HG02884 (cell line): ENCODE data around the gene IPCEF1.

Source experiments
- ATAC-seq: cut with Tn5 transposase; IDR thresholded peaks from one replicate; pipeline ENCODE4 v1.9.1; 2021; ENCODE audit warnings: mild to moderate bottlenecking, moderate library complexity; ENCODE audit not compliant: unreplicated experiment

The IPCEF1 gene

GRCh38 chr6:154356690-154357089 is at the start of gene IPCEF1:
Gene IPCEF1 (minus strand): TSS chr6:154356803. CDS start chr6:154265947, 90,856 bp downstream.
- no peak for ATAC-seq

GRCh38 chr6:154406301-154406700 is 49.7 kb upstream of the IPCEF1 start:
- ATAC-seq: no peak

DNA sequence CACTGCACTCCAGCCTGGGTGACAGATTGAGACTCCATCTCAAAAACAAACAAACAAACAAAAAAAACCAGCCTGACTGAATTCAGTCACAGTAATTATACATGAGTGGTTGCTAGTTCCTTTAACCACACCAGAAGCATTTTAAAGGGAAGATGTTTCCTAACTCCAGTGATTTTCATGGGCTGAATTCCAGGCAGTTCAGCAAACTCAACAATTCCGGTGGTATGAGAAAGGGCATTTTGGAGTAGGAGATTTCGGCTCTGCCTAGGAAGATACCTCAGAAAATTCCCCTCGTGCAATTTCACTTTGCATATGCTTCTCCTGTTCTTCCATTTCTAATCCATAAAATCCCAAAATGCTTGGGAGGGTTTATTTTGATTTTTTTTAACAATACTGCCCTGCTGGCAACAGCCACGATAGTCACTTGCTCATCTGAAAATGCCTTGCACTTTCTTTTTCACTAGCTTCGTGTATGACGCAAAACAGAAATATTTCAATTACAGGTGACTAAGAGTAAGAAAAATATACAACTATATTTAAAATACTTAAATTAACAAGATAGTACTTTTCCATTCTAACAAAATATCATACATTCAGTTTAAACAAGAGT is 48.3 kb upstream of the IPCEF1 start:
- ATAC-seq: no peak

- ATAC-seq: no peak
These were observed 47.2 kb upstream of the IPCEF1 start for GRCh38 chr6:154403788-154404187.

DNA sequence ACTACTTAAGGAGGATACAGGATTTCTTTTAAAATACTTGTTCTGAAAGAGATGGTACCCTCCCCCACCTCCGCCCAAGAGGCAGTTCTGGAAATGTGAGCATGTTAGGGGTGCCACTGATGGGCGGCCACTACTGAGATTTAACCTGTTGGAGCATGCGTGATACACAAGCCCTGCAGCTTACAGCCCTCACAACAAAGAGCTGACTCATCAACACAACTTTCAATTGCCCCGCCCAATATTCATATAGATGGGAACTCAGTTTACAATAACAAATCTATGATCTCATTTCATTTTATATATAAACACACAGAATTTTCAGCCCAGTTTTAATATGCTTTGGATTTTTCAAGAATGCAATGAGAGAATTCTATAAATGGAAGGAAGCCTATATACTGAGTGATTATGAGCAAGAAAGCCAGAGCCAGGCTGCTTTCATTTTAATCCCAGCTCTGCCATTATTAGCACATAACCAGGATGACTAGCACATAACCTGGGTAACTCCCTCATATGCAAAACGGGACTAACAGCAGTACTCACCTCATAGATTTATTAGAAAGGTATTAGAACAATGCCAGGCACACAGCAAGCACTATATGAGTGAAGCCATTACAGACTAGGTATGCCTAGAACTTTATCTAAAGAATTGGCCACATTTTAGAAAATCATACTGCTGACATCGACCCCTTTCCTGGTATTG is 45.6 kb upstream of the IPCEF1 start:
- ATAC-seq: no peak

DNA sequence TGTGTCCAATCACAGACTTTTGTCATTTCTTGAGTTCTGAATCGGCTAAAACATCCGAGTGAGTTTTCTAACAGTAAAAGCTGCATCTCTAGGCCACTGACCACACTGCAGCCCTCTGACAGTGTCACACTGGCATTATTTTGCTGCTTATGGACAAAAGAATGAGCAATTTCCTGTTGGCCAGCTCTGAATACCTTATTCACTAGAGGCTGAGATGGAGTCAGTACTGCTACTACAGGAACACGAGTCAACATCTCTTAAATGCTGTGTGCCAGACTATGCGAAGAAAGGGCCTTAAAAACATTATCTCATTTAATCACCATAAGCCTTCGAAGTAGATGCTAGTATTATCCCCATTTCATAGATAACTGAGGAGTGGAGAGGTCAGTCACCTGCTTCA is 42.5 kb upstream of the IPCEF1 start:
- no peak for ATAC-seq

DNA sequence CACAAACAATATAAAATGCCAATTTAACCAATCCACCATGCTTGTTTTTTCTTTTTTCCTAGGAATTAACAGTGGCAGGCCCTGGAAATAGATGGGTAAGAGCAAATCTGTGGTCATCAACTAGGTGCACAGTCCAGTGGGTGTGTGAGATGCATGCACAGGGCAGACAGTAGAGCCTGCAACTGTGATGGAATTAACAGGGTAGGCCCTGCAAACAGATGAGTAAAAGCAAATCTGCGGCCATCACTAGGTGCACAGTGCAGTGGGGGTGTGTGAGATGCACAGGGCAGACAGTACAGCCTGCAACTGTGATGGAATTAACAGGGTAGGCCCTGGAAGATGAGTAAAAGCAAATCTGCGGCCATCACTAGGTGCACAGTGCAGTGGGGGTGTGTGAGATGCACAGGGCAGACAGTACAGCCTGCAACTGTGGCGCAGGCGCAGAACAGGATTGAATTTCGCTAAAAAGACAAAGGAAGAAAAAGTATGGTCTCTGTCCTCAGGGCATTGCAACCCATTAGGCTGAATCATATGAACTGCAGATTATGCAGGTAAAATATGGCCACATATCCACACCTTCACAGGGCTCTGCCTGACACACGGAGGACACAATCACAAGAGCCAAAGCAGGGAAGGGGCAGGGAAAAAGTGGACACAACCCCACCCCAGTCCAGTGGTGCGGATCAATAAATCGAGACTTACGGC is 41.0 kb upstream of the IPCEF1 start:
- no peak for ATAC-seq

DNA sequence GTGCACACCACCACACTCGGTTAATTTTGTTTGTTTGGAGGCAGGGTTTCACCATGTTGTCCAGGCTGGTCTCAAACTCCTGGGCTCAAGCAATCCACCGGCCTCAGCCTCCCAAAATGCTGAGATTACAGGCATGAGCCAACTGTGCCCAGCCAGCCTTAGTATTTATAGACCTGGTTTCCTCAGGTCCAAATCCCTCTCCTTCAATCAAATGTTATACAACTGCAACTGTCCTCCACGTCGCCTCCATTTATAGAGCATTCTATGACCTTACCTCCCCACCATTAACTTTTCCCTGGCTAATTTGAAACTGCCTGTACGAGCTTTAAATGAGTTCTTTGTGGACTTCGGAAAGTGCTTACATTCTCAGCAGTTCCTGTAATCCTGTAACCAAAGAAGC is 39.3 kb upstream of the IPCEF1 start:
- no peak for ATAC-seq

DNA sequence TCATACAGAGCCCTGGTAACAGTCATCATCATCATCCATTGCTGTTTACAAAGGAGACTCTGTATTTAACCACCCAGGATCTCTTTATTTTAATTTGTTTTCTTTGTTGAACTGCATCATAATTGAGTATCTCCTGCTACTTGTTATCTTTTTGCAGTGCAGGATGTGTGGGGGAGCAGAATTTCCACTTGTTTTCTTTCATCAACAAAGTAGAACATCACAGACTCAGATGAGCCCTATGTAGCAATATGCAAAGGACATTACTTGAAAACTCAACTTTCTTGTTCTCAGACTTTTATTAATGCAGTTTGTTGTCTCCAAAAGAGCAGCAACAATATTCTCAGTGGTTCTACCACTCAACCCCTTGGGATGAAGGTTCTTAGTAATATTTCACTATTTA is 38.7 kb upstream of the IPCEF1 start:
- ATAC-seq: no peak

GRCh38 chr6:154394571-154394970 is 38.0 kb upstream of the IPCEF1 start:
- ATAC-seq: no peak

GRCh38 chr6:154390034-154390433 is 33.4 kb upstream of the IPCEF1 start:
- ATAC-seq: no peak

- ATAC-seq: no peak
These were observed 32.2 kb upstream of the IPCEF1 start for GRCh38 chr6:154388803-154389202.

DNA sequence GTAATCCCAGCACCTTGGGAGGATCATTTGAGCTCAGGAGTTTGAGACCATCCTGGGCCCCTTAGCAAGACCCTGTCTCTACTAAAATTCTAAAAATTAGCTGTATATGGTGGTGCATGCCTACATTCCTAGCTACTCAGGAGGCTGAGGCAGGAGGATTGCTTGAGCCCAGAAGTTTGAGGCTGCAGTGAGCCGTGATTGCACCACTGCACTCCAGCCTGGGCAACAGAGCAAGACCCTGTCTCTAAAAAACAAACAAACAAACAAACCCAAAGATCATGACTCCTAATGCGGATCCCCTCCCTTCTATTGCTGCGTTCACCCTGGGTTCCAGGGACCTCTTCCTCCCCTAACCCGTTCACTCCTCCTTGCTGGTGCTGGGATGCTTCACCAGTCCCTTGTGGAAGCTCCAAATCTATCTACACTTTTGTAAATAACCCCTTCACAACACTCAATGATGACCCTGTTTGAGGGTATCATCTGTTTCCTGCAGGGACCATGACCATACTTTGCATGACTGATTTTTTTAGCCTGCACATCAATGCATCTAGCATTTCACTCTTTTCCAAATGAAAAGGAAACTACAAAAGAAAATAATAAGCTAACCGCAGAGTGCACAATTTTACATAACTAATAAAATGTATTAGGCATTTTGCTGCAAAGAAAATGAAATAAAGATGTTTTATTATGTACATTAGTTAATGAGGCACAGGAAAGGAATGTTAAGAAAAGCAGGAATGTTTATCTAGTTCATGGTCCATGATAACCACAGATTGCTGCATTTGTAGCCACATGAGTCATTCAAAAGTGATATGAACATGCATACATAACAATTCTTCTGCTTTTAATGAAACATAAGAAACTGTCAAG is 30.5 kb upstream of the IPCEF1 start:
- ATAC-seq: no peak

DNA sequence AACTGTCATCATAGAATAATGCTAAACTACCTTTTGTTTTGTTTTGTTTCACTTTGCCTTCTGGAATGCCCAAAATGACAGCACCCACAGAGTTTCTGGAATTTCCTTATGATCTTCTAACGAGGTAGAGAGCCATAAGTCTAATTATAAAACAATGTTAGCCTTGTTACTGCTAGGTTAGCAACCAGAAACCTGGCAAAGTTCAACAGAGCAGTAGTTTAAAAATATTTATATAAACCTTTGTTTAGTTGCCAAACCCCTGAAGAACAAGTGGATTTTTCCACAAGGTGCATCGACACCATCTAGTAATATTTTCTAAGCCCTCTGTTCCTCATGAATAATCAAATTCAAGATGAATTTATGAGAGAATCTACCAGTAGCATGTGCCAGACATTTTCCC is 27.6 kb upstream of the IPCEF1 start:
- ATAC-seq: no peak

DNA sequence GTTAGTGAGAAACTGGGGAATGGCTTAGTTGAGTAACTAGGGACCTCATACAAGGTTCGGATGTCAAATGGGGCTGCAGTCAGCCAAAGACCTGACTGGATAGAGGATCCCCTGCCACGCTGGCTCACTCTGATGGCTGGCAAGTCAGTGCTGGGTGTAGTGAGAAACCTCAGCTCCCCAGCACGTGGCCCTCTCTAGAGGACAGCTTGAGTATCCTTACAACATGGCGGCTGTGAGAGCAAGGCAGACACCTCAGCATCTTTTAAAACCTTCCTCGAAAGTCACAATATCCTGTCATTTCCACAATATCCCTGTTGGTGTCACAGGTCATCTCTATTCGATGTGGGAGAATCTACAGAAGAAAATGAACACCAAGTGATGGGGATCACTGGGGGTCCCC is 26.7 kb upstream of the IPCEF1 start:
- ATAC-seq: no peak

DNA sequence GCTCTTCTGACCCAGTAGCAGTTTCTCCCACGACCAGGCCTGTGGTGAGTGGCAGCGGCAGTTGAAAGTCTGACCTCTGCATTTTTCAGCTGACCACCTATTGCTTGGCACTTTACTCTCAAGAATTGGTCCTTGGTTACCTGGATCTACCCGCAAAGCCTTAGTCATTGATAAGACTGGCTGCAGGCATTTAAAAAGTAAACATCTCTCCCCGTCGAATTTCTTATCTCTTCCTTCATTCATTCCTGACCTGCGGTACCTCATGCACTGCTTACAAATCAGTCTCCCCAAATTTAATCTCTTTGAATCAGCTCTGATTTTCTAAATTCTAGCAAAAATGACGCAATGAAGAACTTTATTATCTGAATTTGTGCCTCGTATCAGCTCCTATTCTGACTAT is 26.1 kb upstream of the IPCEF1 start:
- no peak for ATAC-seq

DNA sequence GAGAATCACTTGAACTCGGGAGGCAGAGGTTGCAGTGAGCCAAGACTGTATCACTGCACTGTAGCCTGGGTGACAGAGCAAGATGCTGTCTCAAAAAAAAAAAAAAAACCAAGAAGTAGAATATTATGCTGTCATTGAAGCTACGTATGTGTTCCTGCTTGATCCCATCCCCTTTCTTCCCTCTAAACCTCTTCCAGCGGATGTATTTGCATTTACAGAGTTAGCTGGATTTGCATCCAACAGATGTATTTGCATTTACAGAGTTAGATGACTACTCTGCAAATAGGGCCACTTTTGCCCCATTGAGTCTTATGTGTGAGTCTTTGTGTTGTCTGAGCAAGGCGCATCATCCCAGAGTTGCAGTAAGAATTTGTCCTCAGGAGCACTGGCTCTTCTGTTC is 24.9 kb upstream of the IPCEF1 start:
- ATAC-seq: no peak

DNA sequence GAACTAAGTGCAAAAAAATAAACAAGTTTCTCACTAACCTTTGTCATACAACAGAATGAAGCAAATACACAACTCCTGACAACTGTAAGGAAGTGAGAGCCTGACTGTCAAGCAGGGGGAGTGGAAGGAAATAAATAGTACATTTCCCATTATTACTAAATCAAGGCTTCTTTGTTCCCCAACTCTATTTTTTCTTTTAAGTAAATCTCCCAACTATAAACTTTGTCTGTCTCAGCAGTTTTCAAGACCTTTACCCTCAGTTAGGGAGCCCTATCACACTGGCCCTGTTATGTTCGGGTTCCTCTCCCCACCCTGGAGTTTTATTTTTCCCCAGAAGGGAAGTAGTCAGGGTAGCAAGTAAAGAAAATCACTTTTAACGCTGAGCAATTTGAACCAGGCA is 24.1 kb upstream of the IPCEF1 start:
- ATAC-seq: no peak

DNA sequence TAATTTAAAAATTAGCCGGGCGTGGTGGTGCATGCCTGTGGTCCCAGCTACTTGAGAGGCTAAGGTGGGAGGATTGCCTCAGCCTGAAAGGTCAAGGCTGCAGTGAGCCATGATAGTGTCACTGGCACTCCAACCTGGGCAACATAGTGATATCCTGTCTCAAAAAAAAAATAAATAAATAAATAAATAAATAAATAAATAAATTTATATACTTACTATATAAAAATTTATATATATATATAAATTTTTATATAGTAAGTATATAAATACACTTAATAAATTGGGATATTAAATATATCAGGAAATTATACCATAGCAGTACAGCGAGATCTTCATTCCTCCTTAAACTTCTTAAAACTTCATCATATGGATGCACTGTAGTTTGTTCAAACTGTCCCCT is 23.0 kb upstream of the IPCEF1 start:
- no peak for ATAC-seq

GRCh38 chr6:154378518-154378917 is 21.9 kb upstream of the IPCEF1 start:
- no peak for ATAC-seq

GRCh38 chr6:154377726-154378125 is 21.1 kb upstream of the IPCEF1 start:
- no peak for ATAC-seq
